HL-60 (cell line): ENCODE data around the gene LYRM1.
"Not testable (repeated sequence)": the region's sequence is repeated elsewhere in the genome, so short reads cannot be mapped to it uniquely, and the experiment has no call there.

Source experiments
- DNase-seq, 2 experiments: peaks; one replicate each; pipeline ENCODE4 v3.0.0-alpha.2; 2010 to 2020; ENCODE audit warnings: low read depth in 1 of 2, low spot score in 1 of 2
- H3K27ac ChIP-seq: fragments of 250-450 bp; sonication (Bioruptor Pico); replicated peaks from 2 replicates; pipeline ENCODE4 v1.5.1; 2020; ENCODE audit warnings: mild to moderate bottlenecking, moderate library complexity
- H3K27me3 ChIP-seq: fragments of 250-450 bp; sonication (Bioruptor Pico); 2 replicates; pipeline ENCODE4 v1.5.1; 2021; ENCODE audit warnings: mild to moderate bottlenecking, moderate library complexity; ENCODE audit not compliant: insufficient read depth, poor library complexity, severe bottlenecking
- H3K4me3 ChIP-seq: replicated peaks from 2 replicates; pipeline ENCODE4 v1.5.1; 2011; ENCODE audit warnings: mild to moderate bottlenecking, control low read depth, low read length; ENCODE audit not compliant: insufficient read depth
- CTCF ChIP-seq: IDR thresholded peaks from one replicate; pipeline ENCODE4 v1.5.1; 2011; ENCODE audit warnings: low read length, control low read depth, inconsistent platforms; ENCODE audit not compliant: insufficient read depth
- GABPA ChIP-seq: IDR thresholded peaks from 2 replicates; pipeline ENCODE4 v1.6.1; 2012; ENCODE audit warnings: low read depth
- POLR2AphosphoS5 ChIP-seq: IDR thresholded peaks from 2 replicates; pipeline ENCODE4 v1.6.1; 2012; ENCODE audit warnings: low read depth
- REST ChIP-seq: IDR thresholded peaks from 2 replicates; pipeline ENCODE4 v1.6.1; 2012; ENCODE audit warnings: low read depth; ENCODE audit not compliant: insufficient replicate concordance
- SPI1 ChIP-seq: IDR thresholded peaks from 2 replicates; pipeline ENCODE4 v1.6.1; 2012; ENCODE audit warnings: low read depth, mild to moderate bottlenecking, borderline replicate concordance

LYRM1 gene

DNA sequence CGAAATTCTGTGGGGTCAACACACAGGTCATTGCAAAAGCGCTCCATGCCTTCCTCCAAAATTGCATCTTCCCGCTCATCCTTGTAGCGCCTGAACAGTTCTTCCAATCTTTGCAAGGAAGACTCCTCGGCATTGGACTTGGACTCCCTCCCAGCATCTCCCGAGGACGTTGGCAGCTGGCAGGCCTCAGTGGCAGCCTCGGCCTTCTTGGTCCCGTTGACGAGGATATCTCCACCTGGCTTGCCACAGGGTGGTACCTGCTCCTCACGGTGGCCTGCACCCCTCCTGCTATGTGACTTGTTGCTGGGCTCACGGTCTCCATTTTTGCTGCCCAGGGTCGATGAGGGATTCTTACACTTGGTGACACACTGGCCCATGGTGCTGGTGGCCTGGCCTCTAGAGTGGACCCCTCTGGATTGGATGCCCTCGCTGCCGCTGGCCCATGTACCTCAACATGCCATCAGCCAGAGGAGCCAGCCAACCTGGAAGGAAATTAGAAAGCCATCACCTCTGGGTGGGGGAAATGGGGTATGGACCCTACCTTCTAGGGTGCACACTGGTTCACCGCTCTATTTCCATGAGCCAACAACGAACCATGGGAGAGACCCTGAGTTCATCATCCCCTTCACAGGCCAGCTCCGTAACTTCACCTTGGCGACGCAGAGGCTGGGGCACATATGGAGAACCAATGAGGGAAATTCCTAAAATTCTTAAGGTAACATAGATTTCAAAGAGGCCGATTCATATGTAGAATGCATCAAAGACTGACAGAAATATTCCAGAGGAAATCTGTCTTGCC, 38.2 kb upstream of the LYRM1 start:
- no peak for DNase-seq
- TF ChIP-seq CTCF, result no peak
- Histone ChIP-seq H3K4me3 (no peak overlapping the region), H3K27ac (no peak overlapping the region), H3K27me3 (no peaks in the 10 kb centered on the region)

- H3K27me3 ChIP-seq, H3K4me3 ChIP-seq, DNase-seq, H3K27ac ChIP-seq: not testable (repeated sequence)
Observed at GRCh38 chr16:20864376-20864775, 36.2 kb upstream of the LYRM1 start.

GRCh38 chr16:20865420-20866131, 35.0 kb upstream of the LYRM1 start:
- Histone ChIP-seq H3K4me3 (no peak overlapping the region), H3K27me3 (no peaks in the 10 kb centered on the region), H3K27ac (no peak overlapping the region)
- TF ChIP-seq GABPA, result no peak
- DNase-seq, result no peak

DNA sequence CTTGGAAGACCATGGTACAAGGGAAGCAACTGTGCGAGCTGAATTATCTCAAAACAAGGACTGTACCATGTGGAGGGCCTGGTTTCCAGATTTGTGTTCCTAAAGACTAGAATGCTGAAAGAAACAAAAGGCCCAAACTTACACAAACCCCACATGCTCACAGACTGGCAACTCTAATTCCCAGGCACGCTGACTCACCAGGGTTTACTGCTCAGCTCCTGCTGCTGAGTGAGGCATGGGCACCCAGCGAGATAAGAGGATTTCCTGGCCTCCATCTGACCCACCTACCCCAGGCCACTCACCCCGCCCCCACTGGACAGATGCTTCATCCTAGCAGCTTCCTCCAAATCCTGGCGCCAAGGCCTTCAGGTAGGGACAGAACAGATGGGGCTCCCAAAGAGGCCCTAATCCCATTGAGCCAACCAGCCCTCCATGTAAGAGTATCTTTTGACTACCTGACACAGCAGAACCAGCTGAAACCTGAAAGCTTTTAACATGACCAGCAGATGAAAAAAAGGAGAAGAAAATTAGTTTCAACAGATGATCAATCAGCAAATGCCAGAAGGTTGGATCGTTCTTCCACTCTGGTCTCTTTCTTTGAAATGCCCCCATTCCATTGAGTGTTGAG, 34.3 kb upstream of the LYRM1 start:
- H3K27ac ChIP-seq, result no peak overlapping the region
- no peak for DNase-seq

More for the DNA sequence above, 34.3 kb upstream of the LYRM1 start:
- no peak overlapping the region for H3K4me3 ChIP-seq
- TF ChIP-seq GABPA (no peak), SPI1 (no peak), REST (no peak), CTCF (no peak), POLR2AphosphoS5 (no peak)
- H3K27me3 ChIP-seq, result no peaks in the 10 kb centered on the region
